HS-27A (cell line): Measurements from ENCODE around the gene NPHP4.

Source experiments
- DNase-seq: peaks from one replicate; pipeline ENCODE4 v3.0.0-alpha.2; 2012; ENCODE audit warnings: low read depth, missing footprints

NPHP4 gene

DNA sequence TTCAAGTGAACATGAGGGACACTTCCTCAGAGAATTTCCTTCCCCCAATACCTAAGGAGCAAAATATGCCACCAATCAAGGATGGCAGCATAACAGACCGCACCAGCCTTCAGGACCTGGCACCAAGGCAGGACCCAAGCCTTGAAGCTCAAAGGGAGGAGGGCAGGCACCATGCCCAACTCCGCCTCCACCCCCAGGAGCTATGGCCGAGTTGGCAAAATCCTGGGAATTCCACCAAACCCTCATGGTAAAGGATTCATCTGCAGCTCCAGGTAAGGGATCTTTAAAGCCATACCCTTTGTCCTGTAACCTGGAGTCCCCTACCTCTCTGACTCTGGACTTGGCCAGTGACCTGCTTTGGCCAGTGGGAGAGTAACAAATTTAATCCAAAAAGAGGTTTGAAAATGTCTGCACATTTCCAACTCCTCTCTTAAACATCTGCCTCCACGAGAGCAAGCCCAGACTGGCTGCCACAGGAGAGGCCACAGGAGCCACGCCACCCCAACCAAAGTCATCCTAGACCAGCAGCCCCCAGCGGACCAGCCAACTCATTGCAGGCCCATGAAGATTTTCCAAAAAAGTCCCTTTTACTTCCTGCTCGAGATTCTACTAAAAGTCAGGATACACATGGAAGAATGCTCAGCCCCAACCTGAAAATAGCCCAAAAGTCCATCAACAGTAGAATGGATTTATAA is 41.9 kb downstream of the NPHP4 start:
- DNase-seq, result no peak

DNA sequence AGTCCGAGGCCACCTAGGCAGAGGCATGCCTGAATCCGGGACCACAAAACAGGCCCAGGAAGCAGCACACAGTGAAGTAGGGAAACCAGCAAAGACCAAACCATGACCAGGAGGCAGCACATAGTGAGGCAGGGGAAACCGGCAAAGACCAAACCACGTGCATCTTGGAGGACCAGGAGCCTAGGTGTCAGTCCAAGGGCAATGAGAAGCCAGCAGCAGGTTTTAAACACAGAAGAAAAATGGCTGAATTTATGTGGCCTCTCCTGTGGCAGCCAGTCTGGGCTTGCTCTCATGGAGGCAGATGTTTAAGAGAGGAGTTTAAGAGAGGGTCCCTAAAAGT is 42.5 kb downstream of the NPHP4 start:
- DNase-seq, result no peak

DNA sequence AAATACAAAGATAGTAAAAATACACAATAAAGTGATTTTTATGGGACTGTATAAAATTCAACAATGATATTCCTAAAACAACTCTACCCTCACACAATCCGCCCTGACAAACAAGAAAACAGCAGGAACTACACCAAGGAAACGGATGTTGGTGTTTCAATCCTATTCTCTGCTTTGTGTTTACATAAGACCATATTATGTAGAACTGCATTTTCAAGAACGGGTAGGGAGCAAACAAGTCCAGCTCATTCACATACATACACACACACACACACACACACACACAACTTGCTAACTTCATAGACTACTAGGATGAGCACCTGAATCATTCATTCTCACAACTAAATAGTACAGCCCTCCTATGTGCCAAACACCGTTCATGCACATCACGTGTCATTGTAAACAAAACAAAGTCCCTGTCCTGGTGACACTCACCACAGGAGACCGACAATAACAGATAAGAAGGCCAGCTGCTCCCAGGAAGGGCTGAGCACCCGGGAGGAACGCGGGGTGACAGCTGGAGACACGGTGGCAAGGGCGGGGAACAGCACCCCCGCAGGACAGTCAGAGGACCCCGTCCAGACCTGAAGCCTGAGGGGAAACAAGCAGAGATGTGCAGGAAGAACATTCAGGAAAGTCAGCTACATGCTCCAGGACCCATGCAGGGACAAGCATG is 43.0 kb downstream of the NPHP4 start:
- DNase-seq, result no peak

DNA sequence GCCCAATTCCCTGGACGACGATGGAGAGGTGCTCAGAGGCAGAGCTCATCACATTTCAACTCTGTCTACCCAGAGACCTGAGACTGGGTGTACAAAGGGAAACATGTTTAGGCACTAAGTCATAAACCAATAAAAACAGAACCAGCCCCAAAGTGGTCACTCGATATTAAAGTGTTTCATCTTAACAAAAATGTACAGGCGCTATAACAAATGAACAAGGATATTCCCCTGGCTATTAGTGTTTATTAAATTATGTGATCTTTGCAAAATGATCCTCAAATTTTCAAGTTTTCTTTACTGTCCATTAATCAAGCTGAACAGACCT is 43.6 kb downstream of the NPHP4 start:
- DNase-seq, result no peak

DNA sequence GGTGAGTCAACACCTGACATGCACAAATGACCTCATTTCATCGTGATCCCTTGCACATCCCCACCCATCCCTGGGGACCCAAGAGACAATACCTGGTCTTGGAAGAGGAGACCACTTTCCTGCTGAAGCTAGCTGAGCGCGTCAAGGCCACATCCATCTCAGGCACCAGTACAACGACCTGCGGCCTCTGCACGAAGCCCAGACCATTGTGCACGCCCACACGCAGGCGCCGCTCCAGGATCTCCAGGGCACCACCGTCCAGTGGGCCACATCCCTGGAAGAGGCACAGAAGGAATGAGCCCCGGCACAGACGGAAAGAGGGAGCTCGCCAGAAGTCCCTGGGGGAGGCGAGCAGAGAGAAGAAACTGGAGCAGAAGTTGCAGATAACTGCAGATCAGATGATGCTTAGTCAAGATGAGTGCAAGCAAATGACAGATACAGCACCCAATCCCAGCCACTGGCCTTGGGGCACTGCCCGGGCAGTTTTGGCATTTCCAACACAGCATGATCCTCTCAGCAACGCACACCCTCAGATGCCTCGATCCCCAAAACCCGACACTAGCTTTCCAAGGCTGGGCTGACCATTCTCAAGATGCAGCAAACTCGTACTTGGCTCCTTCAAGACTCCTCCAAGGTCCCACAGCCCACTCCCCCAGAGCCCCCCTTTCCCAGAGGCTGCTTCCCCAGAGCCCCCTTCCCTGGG is 44.1 kb downstream of the NPHP4 start:
- DNase-seq, result no peak

DNA sequence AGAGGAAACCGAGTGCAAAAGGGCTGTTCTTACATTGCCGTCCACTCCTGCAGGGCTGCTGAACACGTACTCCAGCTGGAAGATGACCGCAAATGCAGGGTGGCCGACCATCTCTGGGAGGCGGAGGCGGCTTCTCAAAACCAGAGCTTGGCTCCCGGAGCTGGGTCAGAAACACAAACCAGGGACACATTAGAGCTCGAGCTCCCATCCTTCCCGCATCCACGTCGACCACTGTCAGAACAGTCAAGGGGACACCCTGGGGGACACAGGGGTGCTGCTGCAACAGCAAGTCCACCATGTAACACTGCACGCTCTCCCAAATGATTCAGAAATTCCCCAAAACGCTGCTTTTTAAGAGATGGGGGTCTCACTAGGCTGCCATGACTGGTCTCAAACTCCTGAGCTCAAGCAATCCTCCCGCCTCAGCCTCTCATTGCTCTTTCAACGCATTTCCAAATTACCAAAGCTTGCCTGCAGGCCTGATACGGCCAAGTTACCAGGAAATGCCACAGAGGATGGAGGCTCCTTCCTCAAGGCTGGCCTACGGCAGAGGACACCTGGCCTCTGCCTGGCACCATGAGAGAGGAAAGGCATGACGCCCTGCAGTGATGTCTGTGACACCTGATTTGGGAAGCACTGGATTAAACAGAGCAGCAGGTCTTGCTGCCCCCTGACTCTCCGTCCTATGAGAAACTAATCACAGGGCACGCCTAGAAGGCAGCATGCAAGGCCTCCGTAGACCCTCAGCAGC is 45.0 kb downstream of the NPHP4 start:
- no peak for DNase-seq

DNA sequence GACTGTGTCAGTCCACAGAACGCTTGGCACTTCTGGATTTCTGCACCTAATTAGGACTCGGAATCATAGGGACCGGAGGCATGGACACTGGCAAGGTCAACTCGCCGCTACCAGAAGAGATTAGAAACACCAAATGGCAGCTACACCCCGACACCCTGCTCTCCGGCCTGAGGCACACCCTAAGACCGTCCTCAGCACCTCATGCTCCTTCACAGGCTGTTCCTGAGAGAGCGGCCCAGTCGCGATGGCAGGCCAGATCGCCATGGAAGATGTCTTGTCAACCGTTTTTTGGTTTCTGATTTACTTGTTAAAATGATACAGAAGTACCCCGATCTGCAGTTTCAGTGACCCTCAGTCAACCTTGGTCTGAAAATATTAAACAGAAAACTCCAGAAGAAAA is 46.8 kb downstream of the NPHP4 start:
- no peak for DNase-seq

DNA sequence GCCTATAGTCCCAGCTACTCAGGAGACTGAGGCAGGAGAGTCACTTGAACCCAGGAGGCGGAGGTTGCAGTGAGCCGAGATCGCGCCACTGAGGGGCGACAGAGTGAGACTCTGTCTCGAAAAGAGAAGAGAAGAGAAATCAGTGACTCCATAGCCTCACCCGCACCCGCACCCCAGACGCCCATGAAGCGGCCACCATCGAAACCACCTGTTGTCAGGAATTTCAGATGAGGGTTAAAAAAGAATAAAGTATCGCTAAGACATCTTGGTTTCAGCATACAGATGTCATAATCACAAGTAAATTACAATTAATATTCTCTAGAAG is 47.4 kb downstream of the NPHP4 start:
- no peak for DNase-seq

DNA sequence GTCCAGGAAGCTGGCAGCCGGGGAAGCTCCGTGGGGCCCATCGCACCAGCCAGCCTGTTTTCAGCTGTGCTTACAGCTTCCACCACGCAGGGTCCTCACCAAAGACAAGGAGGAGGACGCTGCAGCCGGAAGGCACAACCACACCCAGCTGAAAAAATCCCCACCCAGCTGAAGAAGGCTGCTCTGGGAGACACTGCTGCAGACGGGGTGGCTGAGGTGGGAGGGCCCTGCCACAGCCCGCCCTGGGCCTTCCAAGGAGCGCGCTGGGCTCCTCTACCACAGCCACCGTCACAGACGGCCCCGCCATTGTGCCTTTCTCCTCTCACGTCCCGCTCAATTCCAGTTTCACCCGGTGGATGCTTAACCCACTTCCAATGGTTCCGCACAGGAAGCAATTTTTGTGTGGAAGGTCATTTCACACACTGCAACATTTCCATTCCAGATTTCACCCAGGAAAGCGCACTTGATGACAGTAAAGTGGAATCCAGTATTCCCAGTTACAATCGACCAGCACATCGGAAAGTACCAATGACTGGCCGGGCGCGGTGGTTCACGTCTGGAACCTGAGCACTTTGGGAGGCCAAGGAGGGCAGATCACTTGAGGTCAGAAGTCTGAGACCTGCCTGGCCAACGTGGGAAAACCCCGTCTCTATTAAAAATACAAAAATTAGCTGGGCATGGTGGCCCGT is 47.9 kb downstream of the NPHP4 start:
- no peak for DNase-seq

DNA sequence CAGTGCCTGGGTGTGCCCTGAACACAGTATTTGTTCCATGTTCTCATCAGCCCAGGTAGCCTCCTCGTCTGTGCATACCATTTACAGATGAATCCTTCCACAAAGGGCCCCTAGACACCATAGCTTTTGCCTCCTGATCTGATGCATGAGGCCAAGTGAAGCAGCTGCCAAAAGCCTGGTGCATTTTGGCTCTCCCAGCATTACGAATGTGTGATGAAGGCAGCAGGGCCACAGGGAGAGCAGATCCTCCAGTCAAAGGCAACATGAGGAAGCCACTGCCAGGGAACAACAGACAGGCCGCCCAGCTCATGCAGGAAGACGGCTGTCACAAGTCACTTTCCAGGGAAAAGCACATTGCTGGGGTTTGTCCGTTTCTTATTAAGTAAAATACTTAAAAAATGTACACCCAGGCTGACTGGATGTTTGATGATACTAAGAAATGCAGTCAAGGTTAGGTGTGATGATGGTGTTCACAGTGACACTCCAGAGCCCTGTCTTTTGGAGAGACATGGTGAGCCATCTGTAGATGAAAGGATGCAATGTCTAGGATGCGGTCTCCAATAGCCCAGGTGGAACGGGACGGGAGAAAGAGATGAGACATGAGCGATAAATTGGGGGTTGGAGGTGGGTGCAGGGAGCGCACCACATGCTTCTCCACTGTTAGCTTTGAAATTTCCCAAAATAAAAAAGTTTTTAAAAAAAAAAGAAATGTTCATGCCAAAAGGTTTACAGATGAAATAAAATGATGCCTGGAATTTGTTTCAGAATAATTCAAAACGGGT is 48.7 kb downstream of the NPHP4 start:
- no peak for DNase-seq

DNA sequence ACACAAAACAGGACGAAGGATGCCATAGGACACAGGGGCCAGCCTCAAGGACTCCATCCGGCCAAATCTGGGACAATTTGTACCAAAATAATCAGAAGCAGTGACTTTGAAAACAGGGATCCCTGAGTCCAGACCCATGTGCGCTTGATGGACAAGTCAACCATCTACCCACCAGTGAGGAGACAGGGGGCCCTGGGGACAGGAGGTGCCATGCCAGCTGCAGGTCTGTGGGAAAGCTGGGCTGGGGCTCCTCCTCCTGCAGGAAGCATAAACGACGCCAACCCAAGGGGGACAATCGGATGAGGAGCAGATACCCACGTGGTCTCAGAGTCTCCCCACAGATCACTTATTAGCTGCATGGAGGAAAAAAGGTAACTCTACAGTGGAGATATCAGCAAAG is 50.6 kb downstream of the NPHP4 start:
- DNase-seq, result no peak

DNA sequence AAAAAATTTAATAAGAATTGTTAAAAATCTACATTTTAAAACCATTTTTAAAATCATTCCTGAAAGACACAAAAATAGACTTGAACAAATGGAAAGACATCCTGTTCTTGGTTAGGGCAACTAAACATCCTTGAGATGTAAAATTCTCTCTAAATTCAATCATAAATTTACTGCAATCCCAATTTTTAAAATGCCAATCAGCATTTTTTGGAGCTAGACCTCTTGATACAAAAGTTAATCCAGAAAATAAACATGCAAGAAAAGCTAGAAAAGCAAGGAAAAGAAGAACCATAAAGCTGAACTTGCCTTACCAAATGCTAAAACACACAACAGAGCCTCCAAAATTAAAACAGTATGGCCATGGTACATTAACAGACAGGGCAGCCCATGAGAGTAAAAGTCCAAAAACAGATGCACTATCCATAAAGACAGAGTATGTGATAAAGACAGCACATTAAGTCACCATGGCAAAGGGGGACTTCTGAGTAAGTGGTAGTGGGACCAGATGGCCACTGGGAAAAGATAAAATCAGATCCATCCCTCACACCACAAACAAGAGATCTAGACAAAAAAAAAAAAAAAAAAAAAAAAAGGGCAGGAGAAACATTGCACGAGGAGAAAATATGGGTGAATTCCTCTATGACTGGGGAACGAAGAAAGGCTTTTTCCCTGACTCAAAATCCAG is 51.4 kb downstream of the NPHP4 start:
- DNase-seq, result no peak

DNA sequence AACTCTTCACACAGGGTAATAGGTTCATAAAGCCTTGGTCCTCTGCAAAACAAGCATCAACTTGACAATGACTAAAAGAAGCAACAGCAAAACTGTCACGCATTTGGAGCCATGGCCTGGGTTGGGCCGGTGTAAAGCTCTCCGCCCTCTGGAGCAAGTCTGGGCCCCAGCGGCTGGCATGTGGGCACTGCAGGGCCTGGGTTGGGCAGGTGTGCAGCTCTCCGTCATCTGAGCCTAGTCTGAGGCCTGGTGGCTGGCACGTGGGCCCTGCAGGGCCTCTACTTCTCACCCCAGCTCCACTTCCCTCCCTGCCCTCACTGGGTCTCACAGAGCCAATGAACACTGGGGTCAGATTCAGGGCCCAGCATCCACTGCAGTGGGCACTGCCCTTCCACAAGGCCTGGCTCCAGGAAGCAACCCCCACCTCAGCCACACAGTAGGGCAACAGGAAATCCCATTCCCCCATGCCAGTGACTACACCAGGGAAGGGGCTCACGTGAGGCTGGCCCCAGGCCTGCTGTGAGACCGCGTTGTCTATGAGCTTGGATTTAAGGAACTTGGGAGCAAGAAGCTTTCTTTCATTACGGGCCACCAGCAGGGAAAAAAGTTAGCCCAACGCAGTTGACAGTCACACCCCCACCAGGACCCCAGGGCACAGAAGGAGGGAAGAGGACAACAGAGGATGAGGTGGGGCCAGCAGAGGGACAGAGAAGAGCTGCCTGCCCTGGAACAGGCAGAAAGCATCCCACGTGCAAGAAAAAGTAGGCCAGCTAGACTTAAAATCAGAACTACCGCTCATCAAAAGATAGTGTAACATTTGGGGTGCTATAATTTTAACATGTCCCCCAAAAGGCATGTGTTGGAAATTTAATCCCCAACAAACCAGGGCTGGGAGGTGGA is 52.7 kb downstream of the NPHP4 start:
- no peak for DNase-seq

DNA sequence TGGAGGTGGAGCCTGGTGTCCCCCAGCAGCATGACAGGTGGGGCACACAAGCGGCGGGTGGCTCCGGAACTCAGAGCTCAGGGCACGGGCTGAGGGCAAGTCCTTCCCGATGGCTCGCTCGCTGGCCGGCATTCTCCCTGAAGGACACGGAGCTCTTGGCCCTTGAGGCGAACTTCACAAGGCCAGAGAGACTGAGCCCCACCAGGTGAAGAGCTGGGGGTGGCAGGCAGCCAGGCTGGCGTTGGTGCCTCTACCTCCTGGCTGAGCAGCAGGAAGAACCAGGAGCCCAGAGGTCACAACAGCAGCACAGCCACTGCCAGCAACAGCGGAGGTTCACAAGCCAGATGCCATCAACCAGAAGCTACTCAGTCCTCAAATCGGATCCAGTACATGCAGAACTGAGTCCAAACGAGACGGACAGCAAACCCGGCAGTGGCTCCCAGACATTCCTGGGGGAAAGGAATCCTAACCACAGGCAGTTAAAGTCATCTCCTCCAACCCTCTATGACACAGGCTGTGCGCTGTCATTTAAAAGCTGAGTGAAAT is 54.1 kb downstream of the NPHP4 start:
- peak; percentile 47 for DNase-seq

DNA sequence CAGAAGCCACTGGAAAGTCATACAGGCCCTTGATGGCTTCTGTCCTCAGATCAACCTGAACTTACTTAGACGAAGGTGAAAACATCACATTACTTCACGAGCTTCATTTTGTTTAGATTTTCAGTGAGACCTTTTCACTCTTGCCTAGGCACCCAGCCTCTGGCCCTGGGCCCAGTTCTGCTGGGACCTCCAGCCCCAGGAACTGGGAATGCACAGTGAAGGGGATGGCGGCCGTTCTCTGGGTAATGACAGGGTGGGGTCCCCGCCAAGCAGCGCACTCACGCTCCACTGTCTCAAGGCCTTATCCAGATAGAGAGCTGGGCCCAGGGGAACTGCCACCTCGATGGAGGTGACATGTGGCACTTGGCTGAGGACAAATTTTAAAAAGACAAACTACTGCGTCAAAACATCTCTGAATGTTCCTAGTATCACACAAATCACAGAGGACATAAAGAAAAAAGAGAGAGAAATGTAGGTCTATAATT is 54.8 kb downstream of the NPHP4 start:
- DNase-seq, result no peak

DNA sequence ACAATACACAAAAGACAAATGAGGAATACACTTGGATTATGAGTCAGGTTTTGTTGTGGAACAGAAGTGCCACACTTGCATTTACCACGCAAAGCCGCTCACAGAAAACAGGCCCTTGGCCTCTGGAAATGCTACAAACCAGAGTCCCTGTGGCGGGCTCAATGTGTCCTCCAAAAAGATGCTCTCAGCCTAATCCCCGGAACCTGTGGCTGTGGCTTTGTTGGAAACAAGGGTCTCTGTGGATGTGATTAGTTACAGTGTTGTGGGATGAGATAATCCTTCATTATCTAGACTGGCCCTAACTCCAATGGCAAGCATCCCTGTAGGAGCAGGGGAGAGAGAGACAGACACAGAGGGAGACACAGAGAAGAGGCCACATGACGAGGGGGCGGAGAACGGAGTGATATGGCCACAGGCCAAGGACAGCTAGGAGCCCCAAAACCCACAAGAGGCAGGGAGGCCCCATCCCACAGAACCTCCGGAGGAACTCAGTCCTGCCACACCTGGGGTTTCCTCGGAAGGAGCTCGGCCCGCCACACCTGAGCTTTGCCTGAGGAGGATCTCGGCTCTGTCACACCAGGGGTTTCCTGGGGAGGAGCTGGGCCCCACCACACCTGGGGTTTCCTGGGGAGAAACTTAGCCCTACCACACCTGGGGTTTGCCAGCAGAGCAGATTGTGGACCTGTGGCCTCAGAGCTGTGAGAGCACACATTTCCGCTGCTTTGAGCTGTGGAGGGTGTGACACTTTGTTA is 55.4 kb downstream of the NPHP4 start:
- DNase-seq, result no peak

DNA sequence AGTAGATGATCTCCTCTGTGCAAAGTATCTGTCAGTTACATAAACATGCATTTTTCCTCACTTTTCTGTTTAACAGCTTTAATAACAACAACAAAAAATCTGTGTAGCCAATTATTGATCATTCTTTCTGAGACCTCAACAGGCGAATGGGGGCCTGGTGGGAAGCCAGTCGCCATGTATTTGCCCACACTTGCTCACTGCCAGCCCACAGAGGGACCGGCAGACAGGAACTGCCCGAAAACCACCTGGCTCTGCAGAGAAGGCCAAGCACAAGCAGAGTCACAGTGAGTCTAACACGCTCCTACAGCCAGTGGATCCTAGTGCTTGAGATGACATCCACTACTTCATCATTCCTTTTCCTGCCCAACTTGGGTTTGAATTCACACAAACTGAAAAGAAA is 56.1 kb downstream of the NPHP4 start:
- no peak for DNase-seq

DNA sequence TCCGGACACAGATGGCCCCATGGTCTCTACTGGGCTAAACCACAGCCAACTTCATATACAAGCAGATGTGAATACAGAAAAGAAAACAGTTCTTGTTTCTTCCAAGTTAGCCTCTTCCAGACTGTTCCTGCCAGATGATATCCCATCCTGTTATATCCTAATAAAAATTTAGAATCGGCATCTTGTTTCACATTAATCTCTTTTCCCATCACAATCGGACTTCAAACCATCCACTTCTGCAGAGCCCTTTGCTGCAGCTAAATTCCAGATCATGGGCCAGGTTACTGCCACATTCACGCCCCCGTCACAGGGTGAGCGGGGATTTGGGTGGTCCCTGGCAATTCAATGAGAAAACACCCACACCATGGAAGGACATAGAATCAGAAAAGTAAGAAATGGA is 57.2 kb downstream of the NPHP4 start:
- no peak for DNase-seq
